Neural cell (in vitro differentiated cells): ENCODE results near the gene CDH4. TPM values are rescaled to one million over a fixed set of nuclear protein-coding genes. Genes with fewer than 3 reads are reported as not detected.

ENCODE experiments used
- H2AFZ ChIP-seq: fragments of 200-600, 300-800 bp; sonication (generic), shearing (Covaris generic); 2 replicates; pipeline ENCODE4 v1.6.0; 2014; ENCODE audit warnings: low read depth, mild to moderate bottlenecking, antibody characterized with exemption, low read length, moderate library complexity
- H3F3A ChIP-seq: fragments of 200-600 bp; shearing (Covaris generic); 2 replicates; pipeline ENCODE4 v1.6.1; 2016; ENCODE audit warnings: mild to moderate bottlenecking, moderate library complexity, mixed read lengths, antibody characterized with exemption, low read length; ENCODE audit not compliant: insufficient read depth, poor library complexity, severe bottlenecking
- H3K27ac ChIP-seq: fragments of 200-600, 300-800 bp; sonication (generic), shearing (Covaris generic); 2 replicates; pipeline ENCODE4 v1.5.1; 2014; ENCODE audit warnings: mild to moderate bottlenecking, low read length, moderate library complexity
- H3K27me3 ChIP-seq: fragments of 300-800, 200-600 bp; sonication (generic), shearing (Covaris generic); 2 replicates; pipeline ENCODE4 v1.6.0; 2014; ENCODE audit warnings: mild to moderate bottlenecking, low read depth, low read length, moderate library complexity; ENCODE audit not compliant: insufficient read depth
- H3K36me3 ChIP-seq: fragments of 300-800, 200-600 bp; sonication (generic), shearing (Covaris generic); 2 replicates; pipeline ENCODE4 v1.5.1; 2014; ENCODE audit warnings: mild to moderate bottlenecking, antibody characterized with exemption, low read length, moderate library complexity; ENCODE audit not compliant: insufficient read depth
- H3K4me2 ChIP-seq: fragments of 300-800, 200-600 bp; sonication (generic), shearing (Covaris generic); 2 replicates; pipeline ENCODE4 v1.6.0; 2014; ENCODE audit warnings: mild to moderate bottlenecking, low read length
- H3K4me3 ChIP-seq: fragments of 300-800, 200-600 bp; sonication (generic), shearing (Covaris generic); 2 replicates; pipeline ENCODE4 v1.5.1; 2014; ENCODE audit warnings: mild to moderate bottlenecking, low read length, moderate library complexity
- H3K79me2 ChIP-seq: fragments of 200-600 bp; shearing (Covaris generic); replicated peaks from 2 replicates; pipeline ENCODE4 v1.6.0; 2014; ENCODE audit warnings: mild to moderate bottlenecking, low read length, moderate library complexity; ENCODE audit not compliant: insufficient read depth
- H3K9ac ChIP-seq: fragments of 300-800, 200-600 bp; sonication (generic), shearing (Covaris generic); 2 replicates; pipeline ENCODE4 v1.6.1; 2016; ENCODE audit warnings: mild to moderate bottlenecking, low read length, mixed read lengths
- H3K9me2 ChIP-seq: fragments of 200-600 bp; shearing (Covaris generic); 2 replicates; pipeline ENCODE4 v1.6.1; 2016; ENCODE audit warnings: mild to moderate bottlenecking, low read length, mixed read lengths; ENCODE audit not compliant: insufficient read depth
- H3K9me3 ChIP-seq: fragments of 200-600, 300-800 bp; sonication (generic), shearing (Covaris generic); 2 replicates; pipeline ENCODE4 v1.6.1; 2016; ENCODE audit warnings: mild to moderate bottlenecking, mixed run types, low read length, moderate library complexity, mixed read lengths
- H4K20me1 ChIP-seq: fragments of 200-600 bp; shearing (Covaris generic); 2 replicates; pipeline ENCODE4 v1.6.1; 2016; ENCODE audit warnings: mild to moderate bottlenecking, mixed run types; ENCODE audit not compliant: insufficient read depth
- EP300 ChIP-seq: fragments of 450-650 bp; conservative IDR thresholded peaks from 2 replicates; pipeline ENCODE4 v1.6.1; 2014; ENCODE audit warnings: antibody characterized with exemption, mild to moderate bottlenecking, moderate library complexity; ENCODE audit not compliant: poor library complexity, severe bottlenecking
- EZH2 ChIP-seq: fragments of 200-600, 300-800 bp; shearing (Covaris generic), sonication (generic); IDR thresholded peaks from 2 replicates; pipeline ENCODE4 v1.6.1; 2014; ENCODE audit warnings: antibody characterized with exemption, low read length, borderline replicate concordance, mild to moderate bottlenecking; ENCODE audit not compliant: insufficient read depth, poor library complexity, severe bottlenecking
- MXI1 ChIP-seq: fragments of 450-650 bp; conservative IDR thresholded peaks from 2 replicates; pipeline ENCODE4 v1.6.1; 2014; ENCODE audit warnings: antibody characterized with exemption, mild to moderate bottlenecking; ENCODE audit not compliant: poor library complexity, severe bottlenecking
- POLR2AphosphoS5 ChIP-seq: IDR thresholded peaks from 2 replicates; pipeline ENCODE4 v1.6.1; 2012
- RAD21 ChIP-seq: fragments of 450-650 bp; conservative IDR thresholded peaks from 2 replicates; pipeline ENCODE4 v1.6.1; 2014; ENCODE audit warnings: antibody characterized with exemption, mild to moderate bottlenecking, moderate library complexity
- SMC3 ChIP-seq: fragments of 450-650 bp; conservative IDR thresholded peaks from 2 replicates; pipeline ENCODE4 v1.6.1; 2014; ENCODE audit warnings: antibody characterized with exemption, mild to moderate bottlenecking, moderate library complexity; ENCODE audit not compliant: poor library complexity
- TAF1 ChIP-seq: IDR thresholded peaks from 2 replicates; pipeline ENCODE4 v1.6.1; 2012; ENCODE audit warnings: low read depth
- polyA plus RNA-seq: library from polyadenylated mRNA; depleted of rRNA; stranded (reverse); fragments of >200 nt; gene quantifications from 2 replicates; pipeline ENCODE4 v1.2.3, GENCODE V29; 2014
- TF ChIP-seq, protein P1 (sequence below): fragments of 450-650 bp; IDR thresholded peaks from 2 replicates; pipeline ENCODE4 v1.5.1; 2014; ENCODE audit warnings: antibody characterized with exemption, mild to moderate bottlenecking, moderate library complexity; ENCODE audit not compliant: poor library complexity, severe bottlenecking
- TF ChIP-seq, protein P2 (sequence below): IDR thresholded peaks from 2 replicates; pipeline ENCODE4 v1.6.1; 2012; ENCODE audit warnings: borderline replicate concordance

CDH4 gene
- polyA plus RNA-seq, 1 donor from 2014 or later: 24.6 TPM

DNA sequence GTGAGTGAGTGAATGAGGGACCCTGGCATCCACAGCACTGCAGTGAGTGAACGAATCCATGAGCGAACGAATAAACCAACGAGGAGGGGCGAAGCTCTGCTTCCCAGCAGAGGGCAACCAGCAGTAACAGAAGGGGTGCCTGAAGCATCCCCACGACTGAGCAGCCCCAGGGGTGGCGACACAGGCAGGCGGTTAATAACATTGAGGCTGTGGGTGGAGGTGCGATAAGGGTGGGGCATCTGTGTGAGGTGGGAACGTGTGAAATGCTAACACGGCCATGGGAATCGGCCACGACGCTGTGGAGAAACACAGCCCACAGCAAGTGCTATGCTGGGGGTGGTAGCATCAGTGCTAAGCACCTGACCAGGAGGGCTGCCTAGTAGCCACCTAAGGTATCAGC lies 737.7 kb downstream of the CDH4 start:
- no peaks in the 10 kb centered on the region for H3K27me3 ChIP-seq
- no peak overlapping the region for H2AFZ ChIP-seq
- H3K79me2 ChIP-seq: no peaks in the 10 kb centered on the region
- H3K27ac ChIP-seq: no peak overlapping the region
- no peaks in the 10 kb centered on the region for H3K9me3 ChIP-seq
- H3F3A ChIP-seq: no peaks in the 10 kb centered on the region
- no peak overlapping the region for H3K4me3 ChIP-seq
- no peak overlapping the region for H3K9ac ChIP-seq
- peaks cover 20% of the 10 kb centered on the region for H3K36me3 ChIP-seq
- TF ChIP-seq, protein P1, sequence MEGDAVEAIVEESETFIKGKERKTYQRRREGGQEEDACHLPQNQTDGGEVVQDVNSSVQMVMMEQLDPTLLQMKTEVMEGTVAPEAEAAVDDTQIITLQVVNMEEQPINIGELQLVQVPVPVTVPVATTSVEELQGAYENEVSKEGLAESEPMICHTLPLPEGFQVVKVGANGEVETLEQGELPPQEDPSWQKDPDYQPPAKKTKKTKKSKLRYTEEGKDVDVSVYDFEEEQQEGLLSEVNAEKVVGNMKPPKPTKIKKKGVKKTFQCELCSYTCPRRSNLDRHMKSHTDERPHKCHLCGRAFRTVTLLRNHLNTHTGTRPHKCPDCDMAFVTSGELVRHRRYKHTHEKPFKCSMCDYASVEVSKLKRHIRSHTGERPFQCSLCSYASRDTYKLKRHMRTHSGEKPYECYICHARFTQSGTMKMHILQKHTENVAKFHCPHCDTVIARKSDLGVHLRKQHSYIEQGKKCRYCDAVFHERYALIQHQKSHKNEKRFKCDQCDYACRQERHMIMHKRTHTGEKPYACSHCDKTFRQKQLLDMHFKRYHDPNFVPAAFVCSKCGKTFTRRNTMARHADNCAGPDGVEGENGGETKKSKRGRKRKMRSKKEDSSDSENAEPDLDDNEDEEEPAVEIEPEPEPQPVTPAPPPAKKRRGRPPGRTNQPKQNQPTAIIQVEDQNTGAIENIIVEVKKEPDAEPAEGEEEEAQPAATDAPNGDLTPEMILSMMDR: no peak
- TF ChIP-seq POLR2AphosphoS5 (no peak), EZH2 (no peak), MXI1 (no peak), SMC3 (no peak), RAD21 (no peak), TAF1 (no peak), EP300 (no peak)
- TF ChIP-seq, protein P2, sequence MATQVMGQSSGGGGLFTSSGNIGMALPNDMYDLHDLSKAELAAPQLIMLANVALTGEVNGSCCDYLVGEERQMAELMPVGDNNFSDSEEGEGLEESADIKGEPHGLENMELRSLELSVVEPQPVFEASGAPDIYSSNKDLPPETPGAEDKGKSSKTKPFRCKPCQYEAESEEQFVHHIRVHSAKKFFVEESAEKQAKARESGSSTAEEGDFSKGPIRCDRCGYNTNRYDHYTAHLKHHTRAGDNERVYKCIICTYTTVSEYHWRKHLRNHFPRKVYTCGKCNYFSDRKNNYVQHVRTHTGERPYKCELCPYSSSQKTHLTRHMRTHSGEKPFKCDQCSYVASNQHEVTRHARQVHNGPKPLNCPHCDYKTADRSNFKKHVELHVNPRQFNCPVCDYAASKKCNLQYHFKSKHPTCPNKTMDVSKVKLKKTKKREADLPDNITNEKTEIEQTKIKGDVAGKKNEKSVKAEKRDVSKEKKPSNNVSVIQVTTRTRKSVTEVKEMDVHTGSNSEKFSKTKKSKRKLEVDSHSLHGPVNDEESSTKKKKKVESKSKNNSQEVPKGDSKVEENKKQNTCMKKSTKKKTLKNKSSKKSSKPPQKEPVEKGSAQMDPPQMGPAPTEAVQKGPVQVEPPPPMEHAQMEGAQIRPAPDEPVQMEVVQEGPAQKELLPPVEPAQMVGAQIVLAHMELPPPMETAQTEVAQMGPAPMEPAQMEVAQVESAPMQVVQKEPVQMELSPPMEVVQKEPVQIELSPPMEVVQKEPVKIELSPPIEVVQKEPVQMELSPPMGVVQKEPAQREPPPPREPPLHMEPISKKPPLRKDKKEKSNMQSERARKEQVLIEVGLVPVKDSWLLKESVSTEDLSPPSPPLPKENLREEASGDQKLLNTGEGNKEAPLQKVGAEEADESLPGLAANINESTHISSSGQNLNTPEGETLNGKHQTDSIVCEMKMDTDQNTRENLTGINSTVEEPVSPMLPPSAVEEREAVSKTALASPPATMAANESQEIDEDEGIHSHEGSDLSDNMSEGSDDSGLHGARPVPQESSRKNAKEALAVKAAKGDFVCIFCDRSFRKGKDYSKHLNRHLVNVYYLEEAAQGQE: no peak
- H4K20me1 ChIP-seq: no peaks in the 10 kb centered on the region
- H3K4me2 ChIP-seq: no peak overlapping the region
- H3K9me2 ChIP-seq: no peaks in the 10 kb centered on the region
